ENCODE data around the gene SDHB.

GRCh38 chr1:16976966-16977365 lies 76.9 kb downstream of the SDHB start:
- TF ChIP-seq, protein P1, sequence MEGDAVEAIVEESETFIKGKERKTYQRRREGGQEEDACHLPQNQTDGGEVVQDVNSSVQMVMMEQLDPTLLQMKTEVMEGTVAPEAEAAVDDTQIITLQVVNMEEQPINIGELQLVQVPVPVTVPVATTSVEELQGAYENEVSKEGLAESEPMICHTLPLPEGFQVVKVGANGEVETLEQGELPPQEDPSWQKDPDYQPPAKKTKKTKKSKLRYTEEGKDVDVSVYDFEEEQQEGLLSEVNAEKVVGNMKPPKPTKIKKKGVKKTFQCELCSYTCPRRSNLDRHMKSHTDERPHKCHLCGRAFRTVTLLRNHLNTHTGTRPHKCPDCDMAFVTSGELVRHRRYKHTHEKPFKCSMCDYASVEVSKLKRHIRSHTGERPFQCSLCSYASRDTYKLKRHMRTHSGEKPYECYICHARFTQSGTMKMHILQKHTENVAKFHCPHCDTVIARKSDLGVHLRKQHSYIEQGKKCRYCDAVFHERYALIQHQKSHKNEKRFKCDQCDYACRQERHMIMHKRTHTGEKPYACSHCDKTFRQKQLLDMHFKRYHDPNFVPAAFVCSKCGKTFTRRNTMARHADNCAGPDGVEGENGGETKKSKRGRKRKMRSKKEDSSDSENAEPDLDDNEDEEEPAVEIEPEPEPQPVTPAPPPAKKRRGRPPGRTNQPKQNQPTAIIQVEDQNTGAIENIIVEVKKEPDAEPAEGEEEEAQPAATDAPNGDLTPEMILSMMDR (IDR thresholded peaks at IDR 0.05; ENCODE audit: low read depth, low read length) = no peak
- no peak for TF ChIP-seq EZH2phosphoT487 (IDR thresholded peaks at IDR 0.05; ENCODE audit: low read depth)

Measured in OCI-LY3 (cell line).